ENCODE data around the gene B9D1. TPM values are rescaled to one million over a fixed set of nuclear protein-coding genes. Genes with fewer than 3 reads are reported as not detected.

The B9D1 gene
- total RNA-seq, 1 experiment from 2014 or later = 48.0 TPM

GRCh38 chr17:19313066-19313745, 49.3 kb downstream of the B9D1 start:
- Histone ChIP-seq H2AFZ (ENCODE audit: low read length) (no peak overlapping the region), H3K9me2 (replicated peaks; ENCODE audit: low read length) (no peaks in the 10 kb centered on the region), H4K20me1 (ENCODE audit: low read length) (no peaks in the 10 kb centered on the region), H3F3A (ENCODE audit: low read length, unreplicated experiment) (no peaks in the 10 kb centered on the region), H3K9ac (ENCODE audit: low read length) (no peak overlapping the region), H3K27me3 (ENCODE audit: low read length) (no peaks in the 10 kb centered on the region), H3K9me3 (ENCODE audit: low read length) (no peaks in the 10 kb centered on the region), H3K27ac (ENCODE audit: low read length) (no peak overlapping the region), H3K79me2 (ENCODE audit: low read length) (no peaks in the 10 kb centered on the region), H3K4me1 (ENCODE audit: insufficient read depth, low read length) (no peaks in the 10 kb centered on the region), H3K36me3 (ENCODE audit: low read depth, low read length) (peaks cover 20% of the 10 kb centered on the region), H3K4me3 (ENCODE audit: low read length) (no peak overlapping the region), H3K4me2 (ENCODE audit: low read length) (no peak overlapping the region)
- ATAC-seq (no peak), DNase-seq (no peak)
- POLR2A ChIA-PET (ENCODE audit: unreplicated experiment) = no interaction called here
- TF ChIP-seq CTCF (conservative IDR thresholded peaks at IDR 0.05; ENCODE audit: low read depth, low read length) = no peak
- TF ChIP-seq EZH2phosphoT487 (IDR thresholded peaks at IDR 0.05; ENCODE audit: borderline replicate concordance, low read length) = no peak
- TF ChIP-seq EZH2 (IDR thresholded peaks at IDR 0.05; ENCODE audit: low read length, unreplicated experiment) = no peak
- intact Hi-C loops (cut with micrococcal nuclease) = no loop called here
- CTCF ChIA-PET = no interaction called here
- BruUV-seq (replicated peaks) = no TSS peak

GRCh38 chr17:19312406-19312805, 50.1 kb downstream of the B9D1 start:
- DNase-seq (no peak), ATAC-seq (no peak)
- Histone ChIP-seq H3K27ac (ENCODE audit: low read length) (no peak overlapping the region), H3K79me2 (ENCODE audit: low read length) (no peaks in the 10 kb centered on the region), H3K27me3 (ENCODE audit: low read length) (no peaks in the 10 kb centered on the region), H3K9me3 (ENCODE audit: low read length) (no peaks in the 10 kb centered on the region), H3K4me1 (ENCODE audit: insufficient read depth, low read length) (no peaks in the 10 kb centered on the region), H3K36me3 (ENCODE audit: low read depth, low read length) (peaks cover 20% of the 10 kb centered on the region), H3K4me3 (ENCODE audit: low read length) (no peak overlapping the region), H3F3A (ENCODE audit: low read length, unreplicated experiment) (no peaks in the 10 kb centered on the region), H2AFZ (ENCODE audit: low read length) (no peak overlapping the region), H3K9ac (ENCODE audit: low read length) (no peak overlapping the region), H3K9me2 (replicated peaks; ENCODE audit: low read length) (no peaks in the 10 kb centered on the region), H4K20me1 (ENCODE audit: low read length) (no peaks in the 10 kb centered on the region), H3K4me2 (ENCODE audit: low read length) (no peak overlapping the region)
- no peak for TF ChIP-seq EZH2 (IDR thresholded peaks at IDR 0.05; ENCODE audit: low read length, unreplicated experiment)
- TF ChIP-seq EZH2phosphoT487 (IDR thresholded peaks at IDR 0.05; ENCODE audit: borderline replicate concordance, low read length) = no peak
- no peak for TF ChIP-seq CTCF (conservative IDR thresholded peaks at IDR 0.05; ENCODE audit: low read depth, low read length)
- CTCF ChIA-PET = no interaction called here
- no TSS peak for BruUV-seq (replicated peaks)
- intact Hi-C loops (cut with micrococcal nuclease) = no loop called here
- POLR2A ChIA-PET (ENCODE audit: unreplicated experiment) = no interaction called here

GRCh38 chr17:19311421-19312215, 50.9 kb downstream of the B9D1 start:
- Histone ChIP-seq H3K9ac (ENCODE audit: low read length) (no peak overlapping the region), H3F3A (ENCODE audit: low read length, unreplicated experiment) (no peaks in the 10 kb centered on the region), H2AFZ (ENCODE audit: low read length) (no peak overlapping the region), H4K20me1 (ENCODE audit: low read length) (no peaks in the 10 kb centered on the region), H3K9me3 (ENCODE audit: low read length) (no peaks in the 10 kb centered on the region), H3K4me2 (ENCODE audit: low read length) (no peak overlapping the region), H3K4me3 (ENCODE audit: low read length) (no peak overlapping the region), H3K9me2 (replicated peaks; ENCODE audit: low read length) (no peaks in the 10 kb centered on the region), H3K27ac (ENCODE audit: low read length) (no peak overlapping the region), H3K4me1 (ENCODE audit: insufficient read depth, low read length) (no peaks in the 10 kb centered on the region), H3K36me3 (ENCODE audit: low read depth, low read length) (peaks cover 20% of the 10 kb centered on the region), H3K27me3 (ENCODE audit: low read length) (no peaks in the 10 kb centered on the region), H3K79me2 (ENCODE audit: low read length) (no peaks in the 10 kb centered on the region)
- intact Hi-C loops (cut with micrococcal nuclease) = no loop called here
- ChIA-PET CTCF (no interaction called here), POLR2A (ENCODE audit: unreplicated experiment) (no interaction called here)
- no TSS peak for BruUV-seq (replicated peaks)
- no peak for DNase-seq
- ATAC-seq = no peak
- TF ChIP-seq EZH2 (IDR thresholded peaks at IDR 0.05; ENCODE audit: low read length, unreplicated experiment) (no peak), EZH2phosphoT487 (IDR thresholded peaks at IDR 0.05; ENCODE audit: borderline replicate concordance, low read length) (no peak), CTCF (conservative IDR thresholded peaks at IDR 0.05; ENCODE audit: low read depth, low read length) (no peak)

Measured in PC-3 (cell line).